HepG2 (cell line): Measurements from ENCODE around the gene IGFBP7. TPM values are rescaled to one million over a fixed set of nuclear protein-coding genes. Genes with fewer than 3 reads are reported as not detected.

Source experiments
- ATAC-seq: fragments of 200-7000 bp; cut with Tn5 transposase; 3 replicates; pipeline ENCODE4 v1.9.1; 2020; ENCODE audit warnings: mild to moderate bottlenecking, moderate library complexity
- BruUV-seq: library from RNA; stranded (reverse); fragments of 400-500 nt; replicated peaks from 2 replicates; lab custom pipeline; 2021; lab: Mats Ljungman, UMichigan
- CTCF ChIA-PET: fragments of 300-600 bp; formaldehyde crosslinking; extraction: SDS; loops from one replicate; lab custom pipeline; 2021; ENCODE audit warnings: low total read pairs, inconsistent platforms, low intra/inter-chr PET ratio; lab: Yijun Ruan, JAX
- POLR2A ChIA-PET: fragments of 350-600 bp; sonication (Branson Sonifier 250); formaldehyde crosslinking; loops from one replicate; lab custom pipeline; 2020; ENCODE audit warnings: antibody characterized with exemption, inconsistent platforms; lab: Yijun Ruan, JAX
- DNase-seq: peaks from one replicate; pipeline ENCODE4 v3.0.0-alpha.2; 2015; ENCODE audit warnings: low spot score
- FAIRE-seq: peaks from 3 replicates; lab custom pipeline; 2011; peaks lifted over from hg19 to GRCh38; lab: Jason Lieb, UNC
- H2AFZ ChIP-seq: one replicate; pipeline ENCODE4 v1.6.1; 2011; ENCODE audit warnings: low read length, inconsistent platforms
- H3K27ac ChIP-seq: fragments of 300-600 bp; 3 replicates; pipeline ENCODE4 v1.8.0; 2011; ENCODE audit warnings: mixed run types, mild to moderate bottlenecking, mixed read lengths, low read length, inconsistent platforms; ENCODE audit not compliant: insufficient read depth; ENCODE audit errors: extremely low read length
- H3K27me3 ChIP-seq, 2 experiments: fragments of 200-600 bp in 1 of 2; 2 replicates in 1 of 2; 3 replicates in 1 of 2; pipeline versions ENCODE4 v1.6.0 to v1.8.0; 2011; ENCODE audit warnings: low read length in 2 of 2, mild to moderate bottlenecking in 2 of 2, moderate library complexity in 2 of 2, inconsistent platforms in 1 of 2; ENCODE audit not compliant: insufficient read depth in 2 of 2, control insufficient read depth in 1 of 2
- H3K36me3 ChIP-seq, 2 experiments: fragments of 200-600 bp in 1 of 2; replicated peaks in 1 of 2; 2 replicates in 1 of 2; 3 replicates in 1 of 2; pipeline versions ENCODE4 v1.5.1 to v1.8.0; 2011; ENCODE audit warnings: low read length in 2 of 2, inconsistent platforms in 1 of 2; ENCODE audit not compliant: insufficient read depth in 2 of 2, control insufficient read depth in 1 of 2
- H3K4me1 ChIP-seq: 2 replicates; pipeline ENCODE4 v1.5.1; 2012; ENCODE audit warnings: low read length, inconsistent platforms; ENCODE audit not compliant: insufficient read depth
- H3K4me2 ChIP-seq: 2 replicates; pipeline ENCODE4 v1.6.0; 2011; ENCODE audit warnings: low read depth, low read length, inconsistent platforms
- H3K4me3 ChIP-seq, 3 experiments: fragments of 200-600 bp in 1 of 3; sonication (generic), shearing (Covaris generic) in 1 of 3; replicated peaks in 1 of 3; 2 replicates each; pipeline ENCODE4 v1.5.1; 2011 to 2016; ENCODE audit warnings: low read length in 3 of 3, inconsistent platforms in 2 of 3, low read depth in 2 of 3, mild to moderate bottlenecking in 2 of 3, control low read depth in 1 of 3, mixed read lengths in 1 of 3; ENCODE audit not compliant: insufficient read depth in 1 of 3
- H3K79me2 ChIP-seq: one replicate; pipeline ENCODE4 v1.6.1; 2011; ENCODE audit warnings: low read length, inconsistent platforms; ENCODE audit not compliant: insufficient read depth
- H3K9ac ChIP-seq: 2 replicates; pipeline ENCODE4 v1.6.0; 2011; ENCODE audit warnings: mild to moderate bottlenecking, low read depth, low read length, inconsistent platforms; ENCODE audit not compliant: insufficient read depth
- H3K9me3 ChIP-seq: 2 replicates; pipeline ENCODE4 v1.5.1; 2012; ENCODE audit warnings: mild to moderate bottlenecking, low read length
- H4K20me1 ChIP-seq: 2 replicates; pipeline ENCODE4 v1.6.0; 2011; ENCODE audit warnings: inconsistent platforms, mild to moderate bottlenecking, low read length, moderate library complexity; ENCODE audit not compliant: insufficient read depth
- FOXC1 ChIP-seq: sonication (generic); formaldehyde crosslinking; IDR thresholded peaks from 2 replicates; pipeline ENCODE4 v1.8.0; 2022; ENCODE audit warnings: mild to moderate bottlenecking, missing genetic modification reagents, borderline replicate concordance
- RFX5 ChIP-seq: IDR thresholded peaks from 2 replicates; pipeline ENCODE4 v1.6.1; 2011; ENCODE audit warnings: low read depth, low read length, improper control_type of control experiment
- TBL1XR1 ChIP-seq: fragments of 150-350 bp; IDR thresholded peaks from 2 replicates; pipeline ENCODE4 v1.6.1; 2014; ENCODE audit warnings: borderline replicate concordance, low read length; ENCODE audit not compliant: partially characterized antibody
- TOE1 ChIP-seq: sonication (generic); formaldehyde crosslinking; IDR thresholded peaks from 2 replicates; pipeline ENCODE4 v1.4.0; 2020; ENCODE audit warnings: mild to moderate bottlenecking, missing genetic modification reagents
- ZNF260 ChIP-seq: sonication (generic); formaldehyde crosslinking; IDR thresholded peaks from 2 replicates; pipeline ENCODE4 v1.4.0; 2020; ENCODE audit warnings: missing genetic modification reagents, low read depth, mild to moderate bottlenecking, borderline replicate concordance
- ZNF850 ChIP-seq: sonication (generic); formaldehyde crosslinking; conservative IDR thresholded peaks from 2 replicates; pipeline ENCODE4 v1.9.0; 2021; ENCODE audit warnings: mild to moderate bottlenecking, missing genetic modification reagents
- in situ Hi-C: cut with HindIII; loops from 2 replicates; pipeline ENCODE4 v1.10.0; 2017; ENCODE audit warnings: low pct_unique_long_range_greater_than_20kb; ENCODE audit not compliant: extremely low pct_ligation_motif_present
- intact Hi-C: fragments of 100-400 bp; cut with micrococcal nuclease; formaldehyde crosslinking; loops from one replicate; pipeline ENCODE4 v1.10.0; 2022; ENCODE audit not compliant: unreplicated experiment
- polyA plus RNA-seq, 8 experiments: library from polyadenylated mRNA; depleted of rRNA in 3 of 8; stranded (reverse) in 7 of 8; unstranded in 1 of 8; fragments of >200 nt; fragmentation: Illumina TruSeq in 4 of 8; extraction: Trizol in 4 of 8; gene quantifications; 2 replicates each; pipeline versions ENCODE4 v1.2.1 to v1.2.3, GENCODE V29; 2011 to 2016; ENCODE audit warnings: low read depth in 4 of 8, missing spikeins in 1 of 8, mixed read lengths in 1 of 8; ENCODE audit not compliant: insufficient read depth in 1 of 8
- total RNA-seq, 5 experiments: library from RNA; depleted of rRNA; stranded (reverse); fragments of >200 nt; fragmentation: Illumina TruSeq; extraction: Trizol; gene quantifications; 2 replicates each; pipeline ENCODE4 v1.2.3, GENCODE V29; 2016; ENCODE audit warnings: low read depth in 1 of 5
- TF ChIP-seq, protein P1 (sequence below): sonication (generic); formaldehyde crosslinking; IDR thresholded peaks from 2 replicates; pipeline ENCODE4 v1.5.0; 2020; ENCODE audit warnings: mild to moderate bottlenecking, missing genetic modification reagents
- TF ChIP-seq, protein P2 (sequence below): sonication (generic); formaldehyde crosslinking; IDR thresholded peaks from 2 replicates; pipeline ENCODE4 v1.9.0; 2021; ENCODE audit warnings: missing genetic modification reagents, mild to moderate bottlenecking, borderline replicate concordance

IGFBP7 gene
- total and polyA plus RNA-seq, 2 of the 13 experiments (the other 11 are each of a cell fraction or from before 2014, with no cell fraction given): 1.1 to 1.3 TPM

DNA sequence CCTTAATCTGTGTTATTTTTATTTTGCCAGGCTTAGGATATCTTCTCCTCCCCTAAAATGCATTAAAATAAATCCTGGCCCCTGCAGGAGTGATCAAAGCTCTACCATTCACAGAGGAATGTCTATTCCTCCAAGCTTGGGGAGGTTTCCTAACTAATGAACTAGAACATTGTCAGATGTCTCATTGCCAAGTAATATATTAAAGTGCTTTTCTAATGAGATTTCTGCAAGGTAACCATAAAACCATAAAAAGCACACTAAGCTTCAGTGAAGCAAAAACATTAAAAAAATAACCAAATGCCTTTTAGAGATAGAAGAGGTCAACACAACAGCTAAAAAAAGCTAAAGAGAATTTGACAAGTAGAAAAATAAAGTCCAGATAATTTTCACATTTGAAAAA, 34.8 kb downstream of the IGFBP7 start:
- no peak overlapping the region for H2AFZ ChIP-seq
- BruUV-seq: no TSS peak
- no peak for DNase-seq
- TF ChIP-seq ZNF850 (CRISPR knock-in tag) (no peak), TOE1 (no peak), ZNF260 (CRISPR knock-in tag) (no peak), RFX5 (no peak), TBL1XR1 (no peak), FOXC1 (CRISPR knock-in tag) (no peak)
- TF ChIP-seq, protein P1, sequence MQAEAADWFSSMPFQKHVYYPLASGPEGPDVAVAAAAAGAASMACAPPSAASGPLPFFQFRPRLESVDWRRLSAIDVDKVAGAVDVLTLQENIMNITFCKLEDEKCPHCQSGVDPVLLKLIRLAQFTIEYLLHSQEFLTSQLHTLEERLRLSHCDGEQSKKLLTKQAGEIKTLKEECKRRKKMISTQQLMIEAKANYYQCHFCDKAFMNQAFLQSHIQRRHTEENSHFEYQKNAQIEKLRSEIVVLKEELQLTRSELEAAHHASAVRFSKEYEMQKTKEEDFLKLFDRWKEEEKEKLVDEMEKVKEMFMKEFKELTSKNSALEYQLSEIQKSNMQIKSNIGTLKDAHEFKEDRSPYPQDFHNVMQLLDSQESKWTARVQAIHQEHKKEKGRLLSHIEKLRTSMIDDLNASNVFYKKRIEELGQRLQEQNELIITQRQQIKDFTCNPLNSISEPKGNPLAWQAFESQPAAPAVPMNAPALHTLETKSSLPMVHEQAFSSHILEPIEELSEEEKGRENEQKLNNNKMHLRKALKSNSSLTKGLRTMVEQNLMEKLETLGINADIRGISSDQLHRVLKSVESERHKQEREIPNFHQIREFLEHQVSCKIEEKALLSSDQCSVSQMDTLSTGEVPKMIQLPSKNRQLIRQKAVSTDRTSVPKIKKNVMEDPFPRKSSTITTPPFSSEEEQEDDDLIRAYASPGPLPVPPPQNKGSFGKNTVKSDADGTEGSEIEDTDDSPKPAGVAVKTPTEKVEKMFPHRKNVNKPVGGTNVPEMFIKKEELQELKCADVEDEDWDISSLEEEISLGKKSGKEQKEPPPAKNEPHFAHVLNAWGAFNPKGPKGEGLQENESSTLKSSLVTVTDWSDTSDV (CRISPR knock-in tag): no peak
- TF ChIP-seq, protein P2, sequence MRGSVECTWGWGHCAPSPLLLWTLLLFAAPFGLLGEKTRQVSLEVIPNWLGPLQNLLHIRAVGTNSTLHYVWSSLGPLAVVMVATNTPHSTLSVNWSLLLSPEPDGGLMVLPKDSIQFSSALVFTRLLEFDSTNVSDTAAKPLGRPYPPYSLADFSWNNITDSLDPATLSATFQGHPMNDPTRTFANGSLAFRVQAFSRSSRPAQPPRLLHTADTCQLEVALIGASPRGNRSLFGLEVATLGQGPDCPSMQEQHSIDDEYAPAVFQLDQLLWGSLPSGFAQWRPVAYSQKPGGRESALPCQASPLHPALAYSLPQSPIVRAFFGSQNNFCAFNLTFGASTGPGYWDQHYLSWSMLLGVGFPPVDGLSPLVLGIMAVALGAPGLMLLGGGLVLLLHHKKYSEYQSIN: no peak
- no peak for FAIRE-seq
- no peaks in the 10 kb centered on the region for H3K79me2 ChIP-seq
- intact Hi-C loops (no loop called here), in situ Hi-C loops (no loop called here)
- CTCF ChIA-PET: no interaction called here
- H3K9ac ChIP-seq: no peak overlapping the region
- no peaks in the 10 kb centered on the region for H4K20me1 ChIP-seq
- no peak for ATAC-seq
- H3K27ac ChIP-seq: no peak overlapping the region
- H3K4me3 ChIP-seq: no peak overlapping the region
- H3K27me3 ChIP-seq: no peaks in the 10 kb centered on the region
- no peaks in the 10 kb centered on the region for H3K9me3 ChIP-seq
- H3K4me2 ChIP-seq: no peak overlapping the region
- no peaks in the 10 kb centered on the region for H3K36me3 ChIP-seq
- POLR2A ChIA-PET: no interaction called here
- peaks cover 22% of the 10 kb centered on the region for H3K4me1 ChIP-seq
